Body of pancreas (tissue), 4 donors: ENCODE data around the gene CFAP97D1. TPM values are rescaled to one million over a fixed set of nuclear protein-coding genes. Genes with fewer than 3 reads are reported as not detected.
A peak's percentile ranks its signal among the peaks of the same experiment; 100 is the strongest.

Experiments
- ATAC-seq: fragments of 150-250 bp; one replicate; pipeline ENCODE4 v1.9.1; 2016
- DNase-seq, 4 donors: peaks; one replicate each; pipeline ENCODE4 v3.0.0-alpha.2; 2019
- H3K27ac ChIP-seq, 4 donors: fragments of 200-600 bp; sonication (generic); 1 replicate in 3 of 4; 2 replicates in 1 of 4; pipeline versions ENCODE4 v1.5.1 to v1.6.1; 2016 to 2019; ENCODE audit warnings: mild to moderate bottlenecking in 1 of 4, mixed read lengths in 1 of 4, moderate library complexity in 1 of 4
- H3K27me3 ChIP-seq, 2 donors: fragments of 200-600 bp; sonication (generic); one replicate each; pipeline ENCODE4 v1.6.0; 2016; ENCODE audit warnings: mild to moderate bottlenecking in 1 of 2
- H3K36me3 ChIP-seq, 2 donors: fragments of 200-600 bp; sonication (generic); replicated peaks in 1 of 2; 2 replicates each; pipeline ENCODE4 v1.5.1; 2016; ENCODE audit warnings: low read depth in 2 of 2; ENCODE audit not compliant: insufficient read depth in 1 of 2
- H3K4me1 ChIP-seq: fragments of 200-600 bp; sonication (generic); one replicate; pipeline ENCODE4 v1.6.0; 2016
- H3K4me3 ChIP-seq, 2 donors: fragments of 200-600 bp; sonication (generic); 1 replicate in 1 of 2; 2 replicates in 1 of 2; pipeline ENCODE4 v1.5.1; 2016 to 2019
- H3K9me3 ChIP-seq, 3 donors: fragments of 200-600 bp; sonication (generic); 1 replicate in 2 of 3; 2 replicates in 1 of 3; pipeline ENCODE4 v1.5.1; 2016
- POLR2A ChIP-seq, 3 donors: fragments of 450-650 bp; IDR thresholded peaks; one replicate each; pipeline ENCODE4 v1.6.1; 2016; ENCODE audit warnings: antibody characterized with exemption in 3 of 3, mild to moderate bottlenecking in 2 of 3
- WGBS, 2 donors: methylation state at CpG; one replicate each; pipeline ENCODE4 v1.1.5; 2017; 5-methylcytosine and 5-hydroxymethylcytosine counted together
- intact Hi-C: fragments of 100-400 bp; cut with DNase I; formaldehyde crosslinking; loops from one replicate; pipeline ENCODE4 v1.15.1; 2023
- total RNA-seq, 2 donors: library from RNA; depleted of rRNA; stranded (reverse); fragments of >200 nt; gene quantifications; one replicate each; pipeline ENCODE4 v1.1.0, GENCODE V29; 2016
- TF ChIP-seq, protein P1 (sequence below), 7 experiments: fragments of 450-650 bp in 4 of 7; fragments of 200-600 bp in 3 of 7; sonication (generic) in 3 of 7; IDR thresholded peaks; one replicate each; pipeline ENCODE4 v1.5.1; 2016 to 2019; ENCODE audit warnings: antibody characterized with exemption in 7 of 7

The CFAP97D1 gene
- total RNA-seq, 2 donors from 2014 or later, result not detected

DNA sequence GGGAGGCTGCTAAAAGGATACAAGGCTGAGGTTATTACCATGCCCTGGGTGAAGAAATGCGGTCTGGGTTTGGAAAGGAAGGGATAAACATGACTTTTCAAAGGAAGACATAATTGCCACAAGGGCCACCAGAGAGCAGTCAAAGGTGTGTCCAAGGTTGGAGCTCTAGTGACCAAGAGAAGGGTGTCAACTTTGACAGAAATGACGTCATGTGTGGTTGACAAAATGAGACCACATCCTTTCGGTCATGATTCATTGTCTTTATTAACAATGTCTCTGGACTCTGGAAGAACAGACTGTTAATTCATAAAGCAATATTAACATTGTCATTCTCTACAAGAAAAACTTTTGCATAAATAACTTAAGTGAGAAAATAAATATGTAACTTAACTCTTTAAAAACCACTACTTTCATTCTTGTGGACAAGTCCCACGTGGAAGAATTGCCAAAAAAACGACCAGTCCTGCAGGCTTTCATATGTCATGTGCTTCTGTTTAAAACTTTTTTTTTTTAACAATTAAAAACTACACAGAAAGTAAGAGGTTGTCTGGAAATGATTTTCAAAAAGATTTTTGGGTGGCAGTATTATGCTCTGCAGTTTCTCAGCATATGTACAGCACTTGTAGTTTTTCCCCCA, 26.6 kb upstream of the CFAP97D1 start:
- WGBS, 2 donors, result 60 to 68% methylated on average over 5 of the region's 5 CpGs
- ATAC-seq (no peak), DNase-seq (no peak)
- Histone ChIP-seq H3K27me3 (peaks cover 0 to 9% of the 10 kb centered on the region in 2 donors), H3K4me1 (peaks cover 14% of the 10 kb centered on the region), H3K4me3 (no peak overlapping the region), H3K9me3 (no peaks in the 10 kb centered on the region), H3K27ac (no peak overlapping the region), H3K36me3 (no peaks in the 10 kb centered on the region)
- TF ChIP-seq POLR2A (IDR thresholded peaks at IDR 0.05), result no peak
- TF ChIP-seq, protein P1, sequence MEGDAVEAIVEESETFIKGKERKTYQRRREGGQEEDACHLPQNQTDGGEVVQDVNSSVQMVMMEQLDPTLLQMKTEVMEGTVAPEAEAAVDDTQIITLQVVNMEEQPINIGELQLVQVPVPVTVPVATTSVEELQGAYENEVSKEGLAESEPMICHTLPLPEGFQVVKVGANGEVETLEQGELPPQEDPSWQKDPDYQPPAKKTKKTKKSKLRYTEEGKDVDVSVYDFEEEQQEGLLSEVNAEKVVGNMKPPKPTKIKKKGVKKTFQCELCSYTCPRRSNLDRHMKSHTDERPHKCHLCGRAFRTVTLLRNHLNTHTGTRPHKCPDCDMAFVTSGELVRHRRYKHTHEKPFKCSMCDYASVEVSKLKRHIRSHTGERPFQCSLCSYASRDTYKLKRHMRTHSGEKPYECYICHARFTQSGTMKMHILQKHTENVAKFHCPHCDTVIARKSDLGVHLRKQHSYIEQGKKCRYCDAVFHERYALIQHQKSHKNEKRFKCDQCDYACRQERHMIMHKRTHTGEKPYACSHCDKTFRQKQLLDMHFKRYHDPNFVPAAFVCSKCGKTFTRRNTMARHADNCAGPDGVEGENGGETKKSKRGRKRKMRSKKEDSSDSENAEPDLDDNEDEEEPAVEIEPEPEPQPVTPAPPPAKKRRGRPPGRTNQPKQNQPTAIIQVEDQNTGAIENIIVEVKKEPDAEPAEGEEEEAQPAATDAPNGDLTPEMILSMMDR (IDR thresholded peaks at IDR 0.05), result no peak
- intact Hi-C loops, result loop anchor here (10.0 kb wide), 1 partner anchor 169 kb away; no protein-coding TSS in a partner anchor

DNA sequence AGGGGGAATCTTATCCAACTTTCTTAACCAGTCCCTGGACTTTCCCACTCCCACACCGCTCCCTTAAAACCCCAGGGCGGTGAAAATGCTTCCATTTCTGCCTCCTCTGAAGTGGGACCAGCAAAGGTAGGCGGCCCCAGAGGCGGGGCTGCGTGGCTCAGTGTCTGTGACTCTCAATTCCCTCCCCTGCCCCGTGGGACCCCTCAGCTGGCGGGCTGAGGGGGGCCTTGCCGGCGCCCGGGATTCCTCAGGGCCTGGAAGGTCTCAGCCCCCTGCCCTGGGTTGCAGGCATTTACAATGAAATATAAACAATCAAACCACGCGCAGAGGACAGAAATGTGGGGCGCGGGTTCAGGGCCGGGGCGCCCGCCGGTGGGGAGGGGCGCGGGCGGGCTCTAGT, 25.3 kb upstream of the CFAP97D1 start:
- 20 to 41% methylated on average over 8 to 21 of the region's 21 CpGs for WGBS, 2 donors
- ATAC-seq, result no peak

DNA sequence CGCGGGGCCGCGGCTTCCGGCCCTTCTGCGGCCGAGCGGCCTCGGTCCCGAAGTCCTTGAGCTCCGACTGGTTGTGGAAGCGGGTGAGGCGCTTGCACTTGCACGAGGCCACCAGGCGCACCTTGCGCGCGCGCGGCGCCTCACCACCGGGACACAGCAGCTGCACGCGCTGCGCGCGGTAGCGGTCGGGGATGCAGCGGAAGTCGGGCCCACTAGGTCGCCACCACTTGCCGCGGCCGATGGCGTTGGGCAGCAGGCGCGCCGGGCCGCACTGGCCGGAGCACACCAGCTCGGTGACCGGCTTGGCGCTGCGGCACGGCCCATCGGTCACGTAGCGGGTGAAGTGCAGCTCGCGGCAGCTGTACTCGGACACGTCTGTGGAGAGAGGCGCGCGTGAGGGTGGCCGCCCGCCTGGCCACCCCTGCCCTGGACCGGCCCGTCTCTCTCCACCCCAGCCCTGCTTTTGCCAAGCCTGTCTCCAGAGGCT, 24.8 kb upstream of the CFAP97D1 start:
- no peak overlapping the region for H3K4me3 ChIP-seq
- peaks cover 0 to 9% of the 10 kb centered on the region in 2 donors for H3K27me3 ChIP-seq
- no peak overlapping the region for H3K27ac ChIP-seq
- peak in 1 of 4 donors; percentile 33 for DNase-seq
- no peaks in the 10 kb centered on the region for H3K36me3 ChIP-seq
- H3K9me3 ChIP-seq, result no peaks in the 10 kb centered on the region
- intact Hi-C loops, result loop anchor here (10.0 kb wide), 1 partner anchor 171 kb away; no protein-coding TSS in a partner anchor
- peaks cover 14% of the 10 kb centered on the region for H3K4me1 ChIP-seq
- WGBS, 2 donors, result 14 to 40% methylated on average over 2 to 56 of the region's 60 CpGs
- no peak for TF ChIP-seq POLR2A (IDR thresholded peaks at IDR 0.05)
- TF ChIP-seq, protein P1 (IDR thresholded peaks at IDR 0.05), result peak in 3 of 7 experiments; percentile 6 to 13 (median 12)
- ATAC-seq, result peak; percentile 43

More for the DNA sequence above, 25.3 kb upstream of the CFAP97D1 start:
- intact Hi-C loops, result loop anchor here (10.0 kb wide), 1 partner anchor 170 kb away; no protein-coding TSS in a partner anchor
- DNase-seq, result no peak
- Histone ChIP-seq H3K4me1 (peaks cover 14% of the 10 kb centered on the region), H3K36me3 (no peaks in the 10 kb centered on the region), H3K27me3 (peaks cover 0 to 9% of the 10 kb centered on the region in 2 donors), H3K4me3 (no peak overlapping the region), H3K9me3 (no peaks in the 10 kb centered on the region), H3K27ac (no peak overlapping the region)
- no peak for TF ChIP-seq POLR2A (IDR thresholded peaks at IDR 0.05)
- TF ChIP-seq, protein P1 (IDR thresholded peaks at IDR 0.05), result no peak

DNA sequence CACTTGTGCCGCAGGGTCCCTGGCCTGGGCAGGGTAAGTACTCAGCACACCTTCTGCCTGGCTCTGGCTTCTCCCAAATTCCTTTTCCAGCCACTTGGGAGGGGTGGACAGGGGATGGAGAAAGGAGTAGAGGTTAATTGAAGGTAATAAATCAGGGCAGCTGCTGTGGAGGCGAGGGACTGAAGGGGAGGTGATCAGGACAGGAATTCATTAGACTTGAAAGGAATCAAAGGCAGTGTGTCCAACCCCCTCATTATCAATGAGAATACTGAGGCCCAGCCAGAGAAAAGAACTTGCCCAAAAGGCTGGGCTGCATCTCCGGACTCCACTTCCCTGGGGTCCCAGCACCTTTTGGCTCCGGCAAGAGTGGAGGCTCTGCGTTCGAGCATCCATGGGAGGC, 24.0 kb upstream of the CFAP97D1 start:
- WGBS, 2 donors, result 62 to 67% methylated on average over 4 to 6 of the region's 6 CpGs
- no peak for TF ChIP-seq POLR2A (IDR thresholded peaks at IDR 0.05)
- TF ChIP-seq, protein P1 (IDR thresholded peaks at IDR 0.05), result no peak
- Histone ChIP-seq H3K27me3 (peaks cover 0 to 9% of the 10 kb centered on the region in 2 donors), H3K27ac (no peak overlapping the region), H3K36me3 (no peaks in the 10 kb centered on the region), H3K4me3 (no peak overlapping the region), H3K9me3 (no peaks in the 10 kb centered on the region), H3K4me1 (peaks cover 14% of the 10 kb centered on the region)
- intact Hi-C loops, result loop anchor here (10.0 kb wide), 1 partner anchor 171 kb away; no protein-coding TSS in a partner anchor
- ATAC-seq (no peak), DNase-seq (no peak)
